H1 (cell line): ENCODE data around the gene ARID3B. TPM values are rescaled to one million over a fixed set of nuclear protein-coding genes. Genes with fewer than 3 reads are reported as not detected.

Experiments used
- EZH2 ChIP-seq: fragments of 200-600 bp; sonication (generic); IDR thresholded peaks from 2 replicates; pipeline ENCODE4 v1.7.1; 2012; ENCODE audit warnings: low read depth, mild to moderate bottlenecking, moderate library complexity, low read length, inconsistent platforms; ENCODE audit not compliant: severe bottlenecking
- RNF2 ChIP-seq: fragments of 200-900, 300-1000 bp; sonication (generic); IDR thresholded peaks from 2 replicates; pipeline ENCODE4 v1.7.1; 2016; ENCODE audit warnings: borderline replicate concordance, low read depth, mild to moderate bottlenecking, antibody characterized with exemption, low read length; ENCODE audit not compliant: poor library complexity, severe bottlenecking; ENCODE audit errors: missing control alignments
- polyA plus RNA-seq, 7 experiments: library from polyadenylated mRNA; depleted of rRNA in 3 of 7; stranded (reverse) in 5 of 7; unstranded in 2 of 7; fragments of >200 nt in 5 of 7; fragments of 200-250 nt in 2 of 7; gene quantifications; 1 replicate in 5 of 7; 2 replicates in 1 of 7; 4 replicates in 1 of 7; pipeline versions ENCODE4 v1.2.1 to v1.2.3, GENCODE V29; 2011 to 2013; ENCODE audit warnings: missing spikeins in 2 of 7, mixed read lengths in 2 of 7
- total RNA-seq: library from RNA; stranded (reverse); fragmentation: NEBNext Ultra II Directional; extraction: Animal tissue kit (Norgen Biotek cat#: 25700); gene quantifications from 2 replicates; pipeline ENCODE4 v1.2.1, GENCODE V29; 2021
- TF ChIP-seq, protein P1 (sequence below): IDR thresholded peaks from 2 replicates; pipeline ENCODE4 v1.6.1; 2011; ENCODE audit warnings: low read length, improper control_type of control experiment

ARID3B gene
- total and polyA plus RNA-seq, 2 of the 8 experiments (the other 6 are each of a cell fraction or from before 2014, with no cell fraction given) = 81.0 to 115 TPM

DNA sequence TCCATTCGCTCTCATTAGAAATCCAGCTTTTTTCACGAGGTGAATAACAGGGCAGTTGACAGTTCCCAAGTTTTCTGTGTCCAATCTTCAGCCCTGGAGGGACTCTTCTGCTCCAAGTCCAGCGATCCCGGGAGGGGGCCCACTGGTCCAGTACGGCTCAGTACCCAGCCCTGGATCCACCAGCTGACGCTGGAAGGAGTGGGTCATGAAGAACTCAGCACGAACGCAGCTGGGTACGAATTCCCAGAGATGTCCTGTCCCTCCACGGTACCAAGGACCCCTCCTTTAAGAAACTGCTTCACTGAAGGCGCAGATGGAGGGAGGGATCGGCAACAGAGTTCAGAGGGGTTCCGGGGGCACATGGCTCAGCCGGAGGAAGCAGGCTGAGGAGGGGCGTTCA, 58.1 kb downstream of the ARID3B start (continued):
- TF ChIP-seq EZH2 (no peak), RNF2 (no peak)
- TF ChIP-seq, protein P1, sequence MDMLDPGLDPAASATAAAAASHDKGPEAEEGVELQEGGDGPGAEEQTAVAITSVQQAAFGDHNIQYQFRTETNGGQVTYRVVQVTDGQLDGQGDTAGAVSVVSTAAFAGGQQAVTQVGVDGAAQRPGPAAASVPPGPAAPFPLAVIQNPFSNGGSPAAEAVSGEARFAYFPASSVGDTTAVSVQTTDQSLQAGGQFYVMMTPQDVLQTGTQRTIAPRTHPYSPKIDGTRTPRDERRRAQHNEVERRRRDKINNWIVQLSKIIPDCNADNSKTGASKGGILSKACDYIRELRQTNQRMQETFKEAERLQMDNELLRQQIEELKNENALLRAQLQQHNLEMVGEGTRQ = no peak
